ENCODE results near the gene DOCK10.

DOCK10 gene

GRCh38 chr2:225010804-225011203 is 31.5 kb downstream of the DOCK10 start:
- no peak for TF ChIP-seq CTCF (IDR thresholded peaks at IDR 0.05; ENCODE audit: borderline replicate concordance, control extremely low read depth, extremely low read depth, insufficient read depth, missing control alignments)

GRCh38 chr2:225009768-225010167 is 32.5 kb downstream of the DOCK10 start:
- TF ChIP-seq CTCF (IDR thresholded peaks at IDR 0.05; ENCODE audit: borderline replicate concordance, control extremely low read depth, extremely low read depth, insufficient read depth, missing control alignments): no peak
- in situ Hi-C loops (cut with MboI; ENCODE audit: low sequenced_read_pairs, unreplicated experiment): no loop called here
- DNase-seq (ENCODE audit: low spot score): no peak

More at GRCh38 chr2:225010804-225011203, 31.5 kb downstream of the DOCK10 start:
- no peak for DNase-seq (ENCODE audit: low spot score)
- in situ Hi-C loops (cut with MboI; ENCODE audit: low sequenced_read_pairs, unreplicated experiment): no loop called here

GRCh38 chr2:225008935-225009334 is 33.3 kb downstream of the DOCK10 start:
- TF ChIP-seq CTCF (IDR thresholded peaks at IDR 0.05; ENCODE audit: borderline replicate concordance, control extremely low read depth, extremely low read depth, insufficient read depth, missing control alignments): peak; percentile 13
- DNase-seq (ENCODE audit: low spot score): no peak
- in situ Hi-C loops (cut with MboI; ENCODE audit: low sequenced_read_pairs, unreplicated experiment): no loop called here

GRCh38 chr2:225008179-225008856 is 34.0 kb downstream of the DOCK10 start:
- DNase-seq (ENCODE audit: low spot score): no peak
- in situ Hi-C loops (cut with MboI; ENCODE audit: low sequenced_read_pairs, unreplicated experiment): no loop called here
- no peak for TF ChIP-seq CTCF (IDR thresholded peaks at IDR 0.05; ENCODE audit: borderline replicate concordance, control extremely low read depth, extremely low read depth, insufficient read depth, missing control alignments)

- TF ChIP-seq CTCF (IDR thresholded peaks at IDR 0.05; ENCODE audit: borderline replicate concordance, control extremely low read depth, extremely low read depth, insufficient read depth, missing control alignments): no peak
- in situ Hi-C loops (cut with MboI; ENCODE audit: low sequenced_read_pairs, unreplicated experiment): no loop called here
- no peak for DNase-seq (ENCODE audit: low spot score)
Observed at GRCh38 chr2:225006730-225007129, 35.5 kb downstream of the DOCK10 start.

- DNase-seq (ENCODE audit: low spot score): no peak
- no peak for TF ChIP-seq CTCF (IDR thresholded peaks at IDR 0.05; ENCODE audit: borderline replicate concordance, control extremely low read depth, extremely low read depth, insufficient read depth, missing control alignments)
- in situ Hi-C loops (cut with MboI; ENCODE audit: low sequenced_read_pairs, unreplicated experiment): no loop called here
Observed at GRCh38 chr2:225004597-225004996, 37.7 kb downstream of the DOCK10 start.
